Measurements from ENCODE around the gene ETV4. TPM values are rescaled to one million over a fixed set of nuclear protein-coding genes. Genes with fewer than 3 reads are reported as not detected.

Gene ETV4
- polyA plus RNA-seq, 1 of the 3 experiments (the other 2 are of a cell fraction) = 33.2 TPM

- Histone ChIP-seq H2AFZ (ENCODE audit: low read depth) (no peak overlapping the region), H3F3A (replicated peaks; ENCODE audit: insufficient read depth) (peaks cover 4% of the 10 kb centered on the region), H3K9ac (no peak overlapping the region), H3K9me3 (no peaks in the 10 kb centered on the region), H3K4me1 (ENCODE audit: control insufficient read depth in 1 of 2, insufficient read depth in 2 of 2, low read depth in 1 of 2, low read length in 1 of 2) (peaks cover 10 to 14% of the 10 kb centered on the region in 2 experiments; a peak in 2 of 4 replicates), H4K20me1 (ENCODE audit: insufficient read depth) (no peaks in the 10 kb centered on the region), H3K79me2 (ENCODE audit: insufficient read depth) (no peaks in the 10 kb centered on the region), H3K4me2 (no peak overlapping the region), H3K27me3 (ENCODE audit: insufficient read depth) (no peaks in the 10 kb centered on the region), H3K27ac (ENCODE audit: low read depth in 2 of 2, low read length in 1 of 2) (no peak overlapping the region), H3K9me2 (no peaks in the 10 kb centered on the region), H3K36me3 (replicated peaks in 1 of 2; ENCODE audit: control insufficient read depth in 1 of 2, insufficient read depth in 2 of 2, low read length in 1 of 2) (no peaks in the 10 kb centered on the region), H3K4me3 (ENCODE audit: low read depth in 2 of 2, low read length in 1 of 2) (no peak overlapping the region)
- ChIA-PET POLR2A (no interaction called here), CTCF (interaction anchor here (10.5 kb wide), 1 partner anchor 176 kb away, joined by 97 read pairs; the partner anchor contains the start of gene SOST)
- WGBS (ENCODE audit: low lambda C conversion rate) = 79% methylated on average over 2 of the region's 4 CpGs
- no peak for TF ChIP-seq FOXM1 (IDR thresholded peaks at IDR 0.05; ENCODE audit: low read depth)
- no peak for TF ChIP-seq CTCF (IDR thresholded peaks at IDR 0.05)
- no peak for TF ChIP-seq TEAD4 (IDR thresholded peaks at IDR 0.05; ENCODE audit: borderline replicate concordance, insufficient read depth)
- TF ChIP-seq NRF1 (IDR thresholded peaks at IDR 0.05; ENCODE audit: low read depth, low read length) = no peak
- TF ChIP-seq YY1 (IDR thresholded peaks at IDR 0.05; ENCODE audit: low read depth) = no peak
- TF ChIP-seq FOXJ3 (CRISPR knock-in tag; IDR thresholded peaks at IDR 0.05) = no peak
- TF ChIP-seq ELF1 (IDR thresholded peaks at IDR 0.05) = no peak
- no peak for TF ChIP-seq GATA2 (CRISPR knock-in tag; IDR thresholded peaks at IDR 0.05)
- TF ChIP-seq PBX3 (IDR thresholded peaks at IDR 0.05) = no peak
- no peak for DNase-seq
Observed at GRCh38 chr17:43581613-43582012, 35.5 kb upstream of the ETV4 start.

GRCh38 chr17:43581130-43581529, 35.0 kb upstream of the ETV4 start:
- H3F3A ChIP-seq (replicated peaks; ENCODE audit: insufficient read depth) = peaks cover 4% of the 10 kb centered on the region
- ChIA-PET POLR2A (no interaction called here), CTCF (interaction anchor here (0.9 to 10.5 kb wide), 2 partner anchors 114 to 177 kb away, joined by 3 to 97 read pairs; partner anchors contain the start of gene SOST)
- no peaks in the 10 kb centered on the region for H4K20me1 ChIP-seq (ENCODE audit: insufficient read depth)
- no peaks in the 10 kb centered on the region for H3K79me2 ChIP-seq (ENCODE audit: insufficient read depth)
- no peaks in the 10 kb centered on the region for H3K9me3 ChIP-seq
- peaks cover 10 to 14% of the 10 kb centered on the region in 2 experiments; a peak in 2 of 4 replicates for H3K4me1 ChIP-seq (ENCODE audit: control insufficient read depth in 1 of 2, insufficient read depth in 2 of 2, low read depth in 1 of 2, low read length in 1 of 2)
- H3K4me2 ChIP-seq = no peak overlapping the region
- no peaks in the 10 kb centered on the region for H3K27me3 ChIP-seq (ENCODE audit: insufficient read depth)
- H3K4me3 ChIP-seq (ENCODE audit: low read depth in 2 of 2, low read length in 1 of 2) = no peak overlapping the region
- H2AFZ ChIP-seq (ENCODE audit: low read depth) = no peak overlapping the region
- DNase-seq = no peak
- 98% methylated on average over 3 of the region's 4 CpGs for WGBS (ENCODE audit: low lambda C conversion rate)
- no peaks in the 10 kb centered on the region for H3K36me3 ChIP-seq (replicated peaks in 1 of 2; ENCODE audit: control insufficient read depth in 1 of 2, insufficient read depth in 2 of 2, low read length in 1 of 2)
- no peak overlapping the region for H3K9ac ChIP-seq
- H3K9me2 ChIP-seq = no peaks in the 10 kb centered on the region
- H3K27ac ChIP-seq (ENCODE audit: low read depth in 2 of 2, low read length in 1 of 2) = no peak overlapping the region
- TF ChIP-seq TCF12 (IDR thresholded peaks at IDR 0.05) (no peak), CTCF (IDR thresholded peaks at IDR 0.05) (no peak), RCOR1 (IDR thresholded peaks at IDR 0.05; ENCODE audit: low read length) (no peak), CHD2 (IDR thresholded peaks at IDR 0.05; ENCODE audit: low read length, partially characterized antibody) (no peak), ELF1 (IDR thresholded peaks at IDR 0.05) (no peak), ZBTB33 (IDR thresholded peaks at IDR 0.05; ENCODE audit: borderline replicate concordance, low read depth) (no peak), USF2 (IDR thresholded peaks at IDR 0.05; ENCODE audit: borderline replicate concordance, low read depth, low read length) (no peak), TEAD4 (IDR thresholded peaks at IDR 0.05; ENCODE audit: borderline replicate concordance, insufficient read depth) (no peak), IRF3 (IDR thresholded peaks at IDR 0.05; ENCODE audit: low read depth, low read length) (no peak)
